HG02870 (cell line): ENCODE results near the gene CCN5.
"Not testable (repeated sequence)": the region's sequence is repeated elsewhere in the genome, so short reads cannot be mapped to it uniquely, and the experiment has no call there.

Source experiments
- ATAC-seq: cut with Tn5 transposase; IDR thresholded peaks from one replicate; pipeline ENCODE4 v1.9.1; 2021; ENCODE audit warnings: mild to moderate bottlenecking, moderate library complexity; ENCODE audit not compliant: unreplicated experiment

Gene CCN5

GRCh38 chr20:44714701-44715498 lies at the start of gene CCN5:
Gene CCN5, plus strand, starts transcription at chr20:44715369. Its CDS starts 22 bp downstream, at chr20:44715391.
- ATAC-seq, result no peak

GRCh38 chr20:44666066-44666465 lies 49.1 kb upstream of the CCN5 start:
- no peak for ATAC-seq

GRCh38 chr20:44670851-44671250 lies 44.3 kb upstream of the CCN5 start:
- ATAC-seq, result not testable (repeated sequence)

GRCh38 chr20:44671541-44671940 lies 43.6 kb upstream of the CCN5 start:
- ATAC-seq, result not testable (repeated sequence)

GRCh38 chr20:44672318-44672902 lies 42.8 kb upstream of the CCN5 start:
- not testable (repeated sequence) for ATAC-seq

- ATAC-seq, result no peak
These were observed 36.9 kb upstream of the CCN5 start for GRCh38 chr20:44678242-44678641.

- no peak for ATAC-seq
These were observed 36.1 kb upstream of the CCN5 start for GRCh38 chr20:44678990-44679611.

- no peak for ATAC-seq
These were observed 33.2 kb upstream of the CCN5 start for GRCh38 chr20:44681796-44682566.

- ATAC-seq, result no peak
These were observed 31.7 kb upstream of the CCN5 start for GRCh38 chr20:44683263-44684046.

- no peak for ATAC-seq
These were observed 30.9 kb upstream of the CCN5 start for GRCh38 chr20:44684047-44684967.

GRCh38 chr20:44686934-44687333 lies 28.2 kb upstream of the CCN5 start:
- no peak for ATAC-seq

GRCh38 chr20:44688053-44688625 lies 27.0 kb upstream of the CCN5 start:
- ATAC-seq, result no peak

- no peak for ATAC-seq
These were observed 25.4 kb upstream of the CCN5 start for GRCh38 chr20:44689809-44690208.

GRCh38 chr20:44690781-44691423 lies 24.3 kb upstream of the CCN5 start:
- ATAC-seq, result no peak

GRCh38 chr20:44691424-44692423 lies 23.4 kb upstream of the CCN5 start:
- ATAC-seq, result no peak

- no peak for ATAC-seq
These were observed 22.2 kb upstream of the CCN5 start for GRCh38 chr20:44692932-44693480.

GRCh38 chr20:44693627-44694026 lies 21.5 kb upstream of the CCN5 start:
- no peak for ATAC-seq
